B cell (primary cell): ENCODE results near the gene CXCL8.

Experiments
- EZH2 ChIP-seq: IDR thresholded peaks from 2 replicates; pipeline ENCODE4 v1.6.1; 2012; ENCODE audit warnings: borderline replicate concordance, low read depth, mild to moderate bottlenecking, moderate library complexity, low read length; ENCODE audit not compliant: insufficient read depth, poor library complexity, severe bottlenecking
- TF ChIP-seq, protein P1 (sequence below): fragments of 200-600 bp; IDR thresholded peaks from one replicate; pipeline ENCODE4 v1.8.0; 2022; ENCODE audit warnings: antibody characterized with exemption, mild to moderate bottlenecking

DNA sequence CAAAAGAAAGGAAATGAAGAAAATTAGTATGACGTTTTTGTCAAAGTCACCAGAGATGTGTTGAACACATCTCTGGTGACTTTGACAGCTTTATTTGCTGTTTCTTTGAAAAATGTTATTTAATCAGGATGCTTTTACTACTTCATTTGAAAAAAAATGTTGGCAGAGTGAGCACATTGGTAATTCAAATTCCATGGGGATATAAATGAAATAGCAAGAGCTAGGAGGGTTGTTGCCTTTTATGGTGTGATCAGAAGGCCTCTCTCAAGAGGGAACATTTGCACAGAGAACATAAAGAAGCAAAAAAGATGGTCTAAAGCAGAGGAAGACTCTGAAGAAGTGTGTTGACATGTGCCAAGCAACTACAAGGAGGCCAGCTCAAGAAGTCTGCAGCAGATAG, 46.6 kb upstream of the CXCL8 start:
- TF ChIP-seq, protein P1, sequence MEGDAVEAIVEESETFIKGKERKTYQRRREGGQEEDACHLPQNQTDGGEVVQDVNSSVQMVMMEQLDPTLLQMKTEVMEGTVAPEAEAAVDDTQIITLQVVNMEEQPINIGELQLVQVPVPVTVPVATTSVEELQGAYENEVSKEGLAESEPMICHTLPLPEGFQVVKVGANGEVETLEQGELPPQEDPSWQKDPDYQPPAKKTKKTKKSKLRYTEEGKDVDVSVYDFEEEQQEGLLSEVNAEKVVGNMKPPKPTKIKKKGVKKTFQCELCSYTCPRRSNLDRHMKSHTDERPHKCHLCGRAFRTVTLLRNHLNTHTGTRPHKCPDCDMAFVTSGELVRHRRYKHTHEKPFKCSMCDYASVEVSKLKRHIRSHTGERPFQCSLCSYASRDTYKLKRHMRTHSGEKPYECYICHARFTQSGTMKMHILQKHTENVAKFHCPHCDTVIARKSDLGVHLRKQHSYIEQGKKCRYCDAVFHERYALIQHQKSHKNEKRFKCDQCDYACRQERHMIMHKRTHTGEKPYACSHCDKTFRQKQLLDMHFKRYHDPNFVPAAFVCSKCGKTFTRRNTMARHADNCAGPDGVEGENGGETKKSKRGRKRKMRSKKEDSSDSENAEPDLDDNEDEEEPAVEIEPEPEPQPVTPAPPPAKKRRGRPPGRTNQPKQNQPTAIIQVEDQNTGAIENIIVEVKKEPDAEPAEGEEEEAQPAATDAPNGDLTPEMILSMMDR: no peak
- no peak for TF ChIP-seq EZH2
